Progenitor cell of endocrine pancreas (in vitro differentiated cells): ENCODE measurements around the gene OR7G2. TPM values are rescaled to one million over a fixed set of nuclear protein-coding genes. Genes with fewer than 3 reads are reported as not detected.
A peak's percentile ranks its signal among the peaks of the same experiment; 100 is the strongest.

Source experiments
- DNase-seq: peaks from one replicate; pipeline ENCODE4 v3.0.0; 2021; ENCODE audit warnings: low spot score; ENCODE audit not compliant: unreplicated experiment
- H3K27ac Mint-ChIP-seq: 2 replicates; pipeline ENCODE4 v1.8.0; 2021; ENCODE audit warnings: mild to moderate bottlenecking, moderate library complexity, mixed read lengths
- H3K27me3 Mint-ChIP-seq: 2 replicates; pipeline ENCODE4 v1.8.0; 2021; ENCODE audit warnings: mixed read lengths
- H3K36me3 Mint-ChIP-seq: 2 replicates; pipeline ENCODE4 v1.8.0; 2022; ENCODE audit warnings: mixed read lengths; ENCODE audit not compliant: insufficient read depth
- H3K4me1 Mint-ChIP-seq: 2 replicates; pipeline ENCODE4 v1.8.0; 2021; ENCODE audit warnings: low read depth, mixed read lengths
- H3K4me3 Mint-ChIP-seq: 2 replicates; pipeline ENCODE4 v1.8.0; 2021; ENCODE audit warnings: low read depth, mild to moderate bottlenecking, moderate library complexity, mixed read lengths
- H3K9me3 Mint-ChIP-seq: 2 replicates; pipeline ENCODE4 v1.8.0; 2021; ENCODE audit warnings: low read depth, mixed read lengths
- CTCF ChIP-seq: fragments of 200-600 bp; sonication (generic); IDR thresholded peaks from one replicate; pipeline ENCODE4 v1.5.0; 2021; ENCODE audit warnings: antibody characterized with exemption, mild to moderate bottlenecking; ENCODE audit not compliant: unreplicated experiment
- total RNA-seq: library from RNA; stranded (reverse); gene quantifications from 2 replicates; pipeline ENCODE4 v1.2.1, GENCODE V29; 2021

OR7G2 gene
- total RNA-seq, 1 donor from 2014 or later = not detected

GRCh38 chr19:9139609-9140158, 32.4 kb upstream of the OR7G2 start:
- no peak for TF ChIP-seq CTCF
- H3K27ac Mint-ChIP-seq = peak overlapping the region; percentile 100
- peaks cover 27% of the 10 kb centered on the region for H3K36me3 Mint-ChIP-seq

DNA sequence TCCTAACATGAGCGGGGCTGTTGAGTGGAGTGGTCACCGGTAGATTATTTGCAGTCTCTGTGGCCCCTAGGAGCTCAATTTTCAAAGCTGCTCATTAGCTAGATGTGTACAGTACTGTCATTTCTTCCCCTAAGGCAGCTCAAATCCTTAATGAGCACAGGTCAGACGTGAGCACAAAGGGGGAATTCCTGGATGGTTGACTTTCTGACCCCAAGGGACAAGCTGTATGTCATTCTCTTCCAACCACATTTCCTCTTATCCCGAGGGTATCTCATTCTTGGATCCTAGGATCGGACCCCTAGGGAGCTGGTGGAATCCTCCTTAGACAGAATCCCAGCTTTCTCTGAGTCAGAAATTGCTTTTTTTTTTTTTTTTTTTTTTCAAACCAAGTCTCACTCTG, 25.1 kb upstream of the OR7G2 start:
- no peak overlapping the region for H3K27ac Mint-ChIP-seq
- no peak overlapping the region for H3K4me3 Mint-ChIP-seq
- peaks cover 3% of the 10 kb centered on the region for H3K27me3 Mint-ChIP-seq
- H3K4me1 Mint-ChIP-seq = no peaks in the 10 kb centered on the region
- H3K36me3 Mint-ChIP-seq = no peaks in the 10 kb centered on the region
- H3K9me3 Mint-ChIP-seq = no peaks in the 10 kb centered on the region
- no peak for DNase-seq
- TF ChIP-seq CTCF = no peak

More at GRCh38 chr19:9139609-9140158, 32.4 kb upstream of the OR7G2 start:
- H3K4me3 Mint-ChIP-seq = peak overlapping the region; percentile 98
- H3K27me3 Mint-ChIP-seq = no peaks in the 10 kb centered on the region
- DNase-seq = no peak
- peaks cover 6% of the 10 kb centered on the region for H3K4me1 Mint-ChIP-seq
- H3K9me3 Mint-ChIP-seq = peaks cover 10% of the 10 kb centered on the region

DNA sequence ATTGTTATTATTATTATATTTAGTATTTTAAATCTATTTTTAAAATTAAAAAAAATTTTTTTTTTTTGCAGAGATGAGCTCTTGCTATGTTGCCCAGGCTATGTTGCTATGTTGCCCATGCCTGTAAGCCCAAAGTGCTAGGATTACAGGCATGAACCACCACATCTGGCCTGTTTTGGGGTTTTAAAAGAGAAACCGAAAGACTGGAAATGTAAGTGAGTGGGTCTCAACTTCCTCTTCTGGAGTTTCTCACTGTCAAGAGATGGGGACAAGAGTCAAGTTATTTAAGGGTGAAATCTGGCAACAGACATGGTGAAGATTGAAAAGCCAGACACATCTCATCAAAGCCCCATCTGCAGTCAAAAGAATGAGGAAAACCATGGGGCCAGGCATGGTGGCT, 23.7 kb upstream of the OR7G2 start:
- H3K36me3 Mint-ChIP-seq = no peaks in the 10 kb centered on the region
- TF ChIP-seq CTCF = no peak
- H3K4me3 Mint-ChIP-seq = no peak overlapping the region
- no peak for DNase-seq
- no peaks in the 10 kb centered on the region for H3K4me1 Mint-ChIP-seq
- H3K27me3 Mint-ChIP-seq = peaks cover 3% of the 10 kb centered on the region
- H3K9me3 Mint-ChIP-seq = peaks cover 7% of the 10 kb centered on the region
- no peak overlapping the region for H3K27ac Mint-ChIP-seq

GRCh38 chr19:9128171-9128570, 20.9 kb upstream of the OR7G2 start:
- TF ChIP-seq CTCF = no peak
- H3K27ac Mint-ChIP-seq = no peak overlapping the region
- no peaks in the 10 kb centered on the region for H3K36me3 Mint-ChIP-seq
- H3K9me3 Mint-ChIP-seq = peaks cover 15% of the 10 kb centered on the region
- H3K4me1 Mint-ChIP-seq = no peaks in the 10 kb centered on the region
- no peaks in the 10 kb centered on the region for H3K27me3 Mint-ChIP-seq
- no peak overlapping the region for H3K4me3 Mint-ChIP-seq
- no peak for DNase-seq

- Mint-ChIP-seq H3K36me3 (no peaks in the 10 kb centered on the region), H3K4me3 (no peak within 1 kb of the TSS), H3K27ac (no peak within 1 kb of the TSS), H3K27me3 (no peaks in the 10 kb centered on the region), H3K9me3 (peaks cover 18% of the 10 kb centered on the region), H3K4me1 (no peaks in the 10 kb centered on the region)
- no peak for TF ChIP-seq CTCF
- DNase-seq = no peak
Measured at GRCh38 chr19:9126900-9127405, 19.7 kb upstream of the OR7G2 start, which contains the start of gene OR7G3. TSS of gene OR7G3 (minus strand) at chr19:9126950. CDS start at chr19:9126950, 0 bp downstream.
